ENCODE results near the gene PLXNA2. TPM values are rescaled to one million over a fixed set of nuclear protein-coding genes. Genes with fewer than 3 reads are reported as not detected.

Gene PLXNA2
- total and polyA plus RNA-seq, 2 of the 13 experiments (the other 11 are each of a cell fraction or from before 2014, with no cell fraction given), result 1.1 to 2.1 TPM

- TF ChIP-seq, protein P1, sequence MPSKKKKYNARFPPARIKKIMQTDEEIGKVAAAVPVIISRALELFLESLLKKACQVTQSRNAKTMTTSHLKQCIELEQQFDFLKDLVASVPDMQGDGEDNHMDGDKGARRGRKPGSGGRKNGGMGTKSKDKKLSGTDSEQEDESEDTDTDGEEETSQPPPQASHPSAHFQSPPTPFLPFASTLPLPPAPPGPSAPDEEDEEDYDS (CRISPR knock-in tag; IDR thresholded peaks at IDR 0.05), result no peak
- TF ChIP-seq ARNT2 (CRISPR knock-in tag; IDR thresholded peaks at IDR 0.05; ENCODE audit: low read depth) (no peak), ZNF766 (CRISPR knock-in tag; IDR thresholded peaks at IDR 0.05; ENCODE audit: borderline replicate concordance) (no peak), ZNF616 (CRISPR knock-in tag; IDR thresholded peaks at IDR 0.05; ENCODE audit: low read depth) (no peak), ZNF260 (CRISPR knock-in tag; IDR thresholded peaks at IDR 0.05; ENCODE audit: borderline replicate concordance, low read depth) (no peak)
- ATAC-seq (no peak), DNase-seq (ENCODE audit: low spot score) (no peak), FAIRE-seq (no peak)
- no TSS peak for BruUV-seq (replicated peaks)
- in situ Hi-C loops (cut with HindIII; ENCODE audit: extremely low pct_ligation_motif_present, low pct_unique_long_range_greater_than_20kb) (no loop called here), intact Hi-C loops (cut with micrococcal nuclease; ENCODE audit: unreplicated experiment) (no loop called here)
- H3K27me3 ChIP-seq (ENCODE audit: control insufficient read depth in 1 of 2, insufficient read depth in 2 of 2, low read length in 2 of 2), result peaks cover 0 to 9% of the 10 kb centered on the region in 2 experiments; a peak in 2 of 5 replicates
- no peaks in the 10 kb centered on the region for H3K9me3 ChIP-seq (ENCODE audit: low read length)
- no peak overlapping the region for H3K27ac ChIP-seq (ENCODE audit: extremely low read length, insufficient read depth, low read length)
- H3K79me2 ChIP-seq (ENCODE audit: insufficient read depth, low read length), result no peaks in the 10 kb centered on the region
- WGBS (ENCODE audit: low lambda C conversion rate), result 3% methylated on average over 1 of the region's 1 CpG
- no peak overlapping the region for H2AFZ ChIP-seq (ENCODE audit: low read length)
- CTCF ChIA-PET (ENCODE audit: low intra/inter-chr PET ratio, low total read pairs), result no interaction called here
- H4K20me1 ChIP-seq (ENCODE audit: insufficient read depth, low read length), result no peaks in the 10 kb centered on the region
- H3K4me1 ChIP-seq (ENCODE audit: insufficient read depth, low read length), result no peaks in the 10 kb centered on the region
- no peak overlapping the region for H3K4me3 ChIP-seq (replicated peaks in 1 of 3; ENCODE audit: insufficient read depth in 1 of 3, low read depth in 2 of 3, low read length in 3 of 3)
- POLR2A ChIA-PET, result no interaction called here
- no peak overlapping the region for H3K9ac ChIP-seq (ENCODE audit: insufficient read depth, low read depth, low read length)
- H3K4me2 ChIP-seq (ENCODE audit: low read depth, low read length), result no peak overlapping the region
- no peaks in the 10 kb centered on the region for H3K36me3 ChIP-seq (replicated peaks in 1 of 2; ENCODE audit: control insufficient read depth in 1 of 2, insufficient read depth in 2 of 2, low read length in 2 of 2)
These were observed 266.3 kb downstream of the PLXNA2 start for GRCh38 chr1:207977876-207978275.

GRCh38 chr1:207973898-207974568 lies 270.2 kb downstream of the PLXNA2 start:
- H3K4me1 ChIP-seq (ENCODE audit: insufficient read depth, low read length), result no peaks in the 10 kb centered on the region
- H4K20me1 ChIP-seq (ENCODE audit: insufficient read depth, low read length), result no peaks in the 10 kb centered on the region
- H3K36me3 ChIP-seq (replicated peaks in 1 of 2; ENCODE audit: control insufficient read depth in 1 of 2, insufficient read depth in 2 of 2, low read length in 2 of 2), result no peaks in the 10 kb centered on the region
- POLR2A ChIA-PET, result interaction anchor here (1.2 kb wide), 1 partner anchor 11 kb away, joined by 3 read pairs; no protein-coding TSS in a partner anchor
- no peak overlapping the region for H3K27ac ChIP-seq (ENCODE audit: extremely low read length, insufficient read depth, low read length)
- 3% methylated on average over 5 of the region's 5 CpGs for WGBS (ENCODE audit: low lambda C conversion rate)
- H3K9ac ChIP-seq (ENCODE audit: insufficient read depth, low read depth, low read length), result no peak overlapping the region
- in situ Hi-C loops (cut with HindIII; ENCODE audit: extremely low pct_ligation_motif_present, low pct_unique_long_range_greater_than_20kb), result no loop called here
- DNase-seq (ENCODE audit: low spot score), result no peak
- no TSS peak for BruUV-seq (replicated peaks)
- no peaks in the 10 kb centered on the region for H3K79me2 ChIP-seq (ENCODE audit: insufficient read depth, low read length)
- CTCF ChIA-PET (ENCODE audit: low intra/inter-chr PET ratio, low total read pairs), result no interaction called here
- FAIRE-seq, result no peak
- ATAC-seq, result no peak
- no peak overlapping the region for H3K4me3 ChIP-seq (replicated peaks in 1 of 3; ENCODE audit: insufficient read depth in 1 of 3, low read depth in 2 of 3, low read length in 3 of 3)
- H3K4me2 ChIP-seq (ENCODE audit: low read depth, low read length), result no peak overlapping the region
- intact Hi-C loops (cut with micrococcal nuclease; ENCODE audit: unreplicated experiment), result no loop called here
- TF ChIP-seq ATAD3A (CRISPR knock-in tag; IDR thresholded peaks at IDR 0.05), result no peak
- no peak for TF ChIP-seq SRY (CRISPR knock-in tag; IDR thresholded peaks at IDR 0.05)
- no peak for TF ChIP-seq ZNF143 (CRISPR knock-in tag; IDR thresholded peaks at IDR 0.05)
- TF ChIP-seq SIN3A (IDR thresholded peaks at IDR 0.05; ENCODE audit: borderline replicate concordance, low read depth, low read length), result no peak
- TF ChIP-seq CREB1 (IDR thresholded peaks at IDR 0.05), result peak; percentile 54; the same call in 1 of the 2 replicates
- TF ChIP-seq CREB1 (CRISPR knock-in tag; IDR thresholded peaks at IDR 0.05), result no peak
- no peak for TF ChIP-seq GPBP1L1 (CRISPR knock-in tag; IDR thresholded peaks at IDR 0.05)
- TF ChIP-seq ZFP90 (CRISPR knock-in tag; IDR thresholded peaks at IDR 0.05; ENCODE audit: borderline replicate concordance), result no peak
- TF ChIP-seq CENPBD1 (CRISPR knock-in tag; IDR thresholded peaks at IDR 0.05; ENCODE audit: borderline replicate concordance, low read depth), result no peak
- peaks cover 0 to 22% of the 10 kb centered on the region in 2 experiments; a peak in 2 of 5 replicates for H3K27me3 ChIP-seq (ENCODE audit: control insufficient read depth in 1 of 2, insufficient read depth in 2 of 2, low read length in 2 of 2)
- no peaks in the 10 kb centered on the region for H3K9me3 ChIP-seq (ENCODE audit: low read length)
- H2AFZ ChIP-seq (ENCODE audit: low read length), result no peak overlapping the region

Data from HepG2 (cell line).